HG02981 (cell line): ENCODE measurements around the gene CNOT10.
"Not testable (repeated sequence)": the region's sequence is repeated elsewhere in the genome, so short reads cannot be mapped to it uniquely, and the experiment has no call there.

Experiments used
- ATAC-seq: cut with Tn5 transposase; IDR thresholded peaks from one replicate; pipeline ENCODE4 v1.9.1; 2021; ENCODE audit warnings: mild to moderate bottlenecking, moderate library complexity; ENCODE audit not compliant: unreplicated experiment

The CNOT10 gene

GRCh38 chr3:32684800-32685542, at the start of gene CNOT10:
TSS of gene CNOT10 (plus strand) at chr3:32685188. CDS start at chr3:32685461, 273 bp downstream.
- peak; percentile 96 for ATAC-seq

- no peak for ATAC-seq
Observed at GRCh38 chr3:32640939-32641338, 44.0 kb upstream of the CNOT10 start.

- no peak for ATAC-seq
Observed at GRCh38 chr3:32641356-32641755, 43.6 kb upstream of the CNOT10 start.

- no peak for ATAC-seq
Observed at GRCh38 chr3:32643354-32643753, 41.6 kb upstream of the CNOT10 start.

GRCh38 chr3:32643816-32644215, 41.2 kb upstream of the CNOT10 start:
- no peak for ATAC-seq

GRCh38 chr3:32644380-32644779, 40.6 kb upstream of the CNOT10 start:
- no peak for ATAC-seq

GRCh38 chr3:32646761-32647160, 38.2 kb upstream of the CNOT10 start:
- no peak for ATAC-seq

GRCh38 chr3:32652337-32653100, 32.5 kb upstream of the CNOT10 start:
- not testable (repeated sequence) for ATAC-seq

GRCh38 chr3:32655167-32655566, 29.8 kb upstream of the CNOT10 start:
- no peak for ATAC-seq

- no peak for ATAC-seq
Observed at GRCh38 chr3:32660634-32661033, 24.4 kb upstream of the CNOT10 start.

- no peak for ATAC-seq
Observed at GRCh38 chr3:32662647-32663046, 22.3 kb upstream of the CNOT10 start.

- not testable (repeated sequence) for ATAC-seq
Observed at GRCh38 chr3:32664630-32665075, 20.3 kb upstream of the CNOT10 start.

GRCh38 chr3:32667072-32667582, 17.9 kb upstream of the CNOT10 start:
- ATAC-seq = no peak

GRCh38 chr3:32669226-32669625, 15.8 kb upstream of the CNOT10 start:
- not testable (repeated sequence) for ATAC-seq

GRCh38 chr3:32673730-32674129, 11.3 kb upstream of the CNOT10 start:
- ATAC-seq = not testable (repeated sequence)

GRCh38 chr3:32675164-32675563, 9.8 kb upstream of the CNOT10 start:
- ATAC-seq = no peak

GRCh38 chr3:32675650-32676049, 9.3 kb upstream of the CNOT10 start:
- ATAC-seq = no peak

- no peak for ATAC-seq
Observed at GRCh38 chr3:32681811-32682210, 3.2 kb upstream of the CNOT10 start.

- ATAC-seq = no peak
Observed at GRCh38 chr3:32684029-32684799, 774 bp upstream of the CNOT10 start.

- ATAC-seq = peak; percentile 13
Observed at GRCh38 chr3:32685543-32686185, 676 bp downstream of the CNOT10 start.

- ATAC-seq = no peak
Observed at GRCh38 chr3:32686713-32687112, 1.7 kb downstream of the CNOT10 start.
